Skeletal muscle satellite cell (primary cell): ENCODE data around the gene CACNA1B.

ENCODE experiments used
- H3K27me3 ChIP-seq: 2 replicates; pipeline ENCODE4 v1.7.0; 2013; ENCODE audit warnings: low read length; ENCODE audit not compliant: control insufficient read depth, insufficient read depth
- H3K36me3 ChIP-seq: 2 replicates; pipeline ENCODE4 v1.7.0; 2013; ENCODE audit warnings: mild to moderate bottlenecking, control low read depth, low read length; ENCODE audit not compliant: insufficient read depth
- H3K4me1 ChIP-seq: 2 replicates; pipeline ENCODE4 v1.7.0; 2013; ENCODE audit warnings: low read length; ENCODE audit not compliant: control insufficient read depth, insufficient read depth
- H3K4me2 ChIP-seq: 2 replicates; pipeline ENCODE4 v1.7.0; 2013; ENCODE audit warnings: mild to moderate bottlenecking, low read length
- H3K4me3 ChIP-seq: 2 replicates; pipeline ENCODE4 v1.7.0; 2013; ENCODE audit warnings: low read length
- H3K9ac ChIP-seq: 2 replicates; pipeline ENCODE4 v1.7.0; 2013; ENCODE audit warnings: mild to moderate bottlenecking, low read depth, low read length, moderate library complexity
- H3K9me3 ChIP-seq: replicated peaks from 2 replicates; pipeline ENCODE4 v1.7.0; 2013; ENCODE audit warnings: mild to moderate bottlenecking, control low read depth, low read length

The CACNA1B gene

DNA sequence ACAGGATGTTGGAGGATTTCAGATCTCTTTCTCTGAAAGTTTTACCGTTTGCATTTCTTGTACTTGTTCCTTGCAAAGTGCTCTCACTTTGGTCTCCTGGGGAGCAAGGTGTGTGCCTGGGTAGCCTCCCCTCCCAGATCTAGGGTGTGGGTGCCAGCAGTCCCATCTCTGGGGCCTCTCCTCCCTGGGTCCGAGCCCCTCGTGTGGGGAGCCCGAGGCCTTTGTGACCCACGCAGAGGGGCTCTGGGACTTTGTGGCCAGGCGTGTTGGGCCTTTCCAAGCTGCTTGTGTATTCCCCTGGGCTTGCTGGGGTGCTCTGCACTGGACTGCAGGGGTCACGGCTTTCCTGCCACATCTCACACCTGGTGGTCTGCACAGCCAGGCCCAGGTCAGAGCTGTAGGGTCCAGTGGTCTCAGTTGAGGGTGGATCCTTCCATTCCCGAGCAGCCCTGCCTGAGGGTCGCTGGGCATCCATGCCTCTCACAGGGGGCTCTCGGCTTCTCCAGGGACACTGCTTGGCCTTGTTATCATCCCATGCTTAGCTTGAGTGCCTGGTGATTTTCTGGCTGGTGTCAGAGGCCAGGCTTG is 96.3 kb downstream of the CACNA1B start:
- H3K9me3 ChIP-seq, result peaks cover 11% of the 10 kb centered on the region
- H3K4me3 ChIP-seq, result no peak overlapping the region
- H3K4me2 ChIP-seq, result no peak overlapping the region
- no peaks in the 10 kb centered on the region for H3K4me1 ChIP-seq
- no peaks in the 10 kb centered on the region for H3K36me3 ChIP-seq
- H3K27me3 ChIP-seq, result no peaks in the 10 kb centered on the region
- no peak overlapping the region for H3K9ac ChIP-seq

DNA sequence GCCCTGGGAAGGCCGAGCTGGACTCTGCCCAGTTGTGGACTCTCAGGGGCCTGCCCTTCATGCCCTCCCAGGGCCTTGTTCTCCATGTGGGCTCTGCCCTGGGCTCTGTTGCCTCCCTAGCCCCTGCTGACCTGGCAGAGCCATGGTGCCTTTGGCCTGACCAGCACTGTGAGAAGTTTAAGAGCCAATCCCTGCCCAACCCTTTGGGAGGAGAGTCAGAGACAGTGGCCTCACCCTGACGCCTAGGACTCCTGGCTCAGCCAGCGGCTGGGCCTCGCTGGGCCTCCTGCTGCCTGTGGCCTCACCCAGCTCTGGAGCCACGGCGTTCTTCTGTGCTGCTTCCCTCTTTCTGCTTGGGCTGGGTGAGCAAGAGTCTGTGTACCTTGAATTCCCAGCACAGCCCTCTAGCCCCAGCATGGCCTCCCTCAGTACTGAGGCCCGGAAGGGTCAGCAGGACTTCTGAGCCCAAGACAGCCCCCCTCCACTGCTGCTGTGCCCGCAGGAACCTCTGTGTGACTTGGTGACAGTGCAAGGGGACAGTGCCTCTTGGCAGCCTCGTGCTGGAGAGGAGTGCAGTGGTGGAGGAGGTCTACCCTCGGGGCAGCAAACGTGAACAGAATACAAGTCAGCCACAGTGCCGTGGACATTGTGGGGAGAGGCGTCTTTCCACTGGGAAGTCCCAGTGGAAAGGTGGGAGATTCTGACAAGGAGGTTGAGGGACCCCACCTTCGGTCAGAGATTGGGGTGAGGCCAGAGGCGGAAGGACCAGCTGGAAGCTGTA is 97.4 kb downstream of the CACNA1B start:
- Histone ChIP-seq H3K4me2 (no peak overlapping the region), H3K9me3 (peaks cover 7% of the 10 kb centered on the region), H3K27me3 (no peaks in the 10 kb centered on the region)

DNA sequence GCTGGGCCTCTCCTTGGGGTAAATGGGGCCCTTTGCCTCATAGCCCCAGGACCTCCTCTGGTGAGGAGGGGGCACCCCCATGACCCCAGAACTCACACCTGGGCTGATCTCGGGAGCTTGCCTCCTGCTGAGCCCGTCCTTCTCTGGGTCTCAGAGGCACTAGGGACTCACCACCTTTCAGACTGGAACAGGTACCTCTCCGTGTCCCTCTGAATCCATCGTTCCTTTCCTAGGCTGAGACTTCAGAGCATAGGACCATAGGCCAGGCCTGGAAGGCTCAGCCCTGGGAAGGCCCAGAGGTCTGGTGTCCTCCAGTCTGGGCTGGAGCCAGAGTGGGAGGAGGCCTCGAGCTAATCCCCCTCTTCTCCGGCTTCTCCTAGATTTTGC is 97.9 kb downstream of the CACNA1B start:
- no peak overlapping the region for H3K4me2 ChIP-seq
- no peak overlapping the region for H3K4me3 ChIP-seq
- no peaks in the 10 kb centered on the region for H3K27me3 ChIP-seq
- peaks cover 7% of the 10 kb centered on the region for H3K9me3 ChIP-seq
- no peaks in the 10 kb centered on the region for H3K36me3 ChIP-seq
- H3K9ac ChIP-seq, result no peak overlapping the region
- no peaks in the 10 kb centered on the region for H3K4me1 ChIP-seq

More for the DNA sequence above, 97.4 kb downstream of the CACNA1B start:
- Histone ChIP-seq H3K4me3 (no peak overlapping the region), H3K4me1 (no peaks in the 10 kb centered on the region), H3K9ac (no peak overlapping the region), H3K36me3 (no peaks in the 10 kb centered on the region)

DNA sequence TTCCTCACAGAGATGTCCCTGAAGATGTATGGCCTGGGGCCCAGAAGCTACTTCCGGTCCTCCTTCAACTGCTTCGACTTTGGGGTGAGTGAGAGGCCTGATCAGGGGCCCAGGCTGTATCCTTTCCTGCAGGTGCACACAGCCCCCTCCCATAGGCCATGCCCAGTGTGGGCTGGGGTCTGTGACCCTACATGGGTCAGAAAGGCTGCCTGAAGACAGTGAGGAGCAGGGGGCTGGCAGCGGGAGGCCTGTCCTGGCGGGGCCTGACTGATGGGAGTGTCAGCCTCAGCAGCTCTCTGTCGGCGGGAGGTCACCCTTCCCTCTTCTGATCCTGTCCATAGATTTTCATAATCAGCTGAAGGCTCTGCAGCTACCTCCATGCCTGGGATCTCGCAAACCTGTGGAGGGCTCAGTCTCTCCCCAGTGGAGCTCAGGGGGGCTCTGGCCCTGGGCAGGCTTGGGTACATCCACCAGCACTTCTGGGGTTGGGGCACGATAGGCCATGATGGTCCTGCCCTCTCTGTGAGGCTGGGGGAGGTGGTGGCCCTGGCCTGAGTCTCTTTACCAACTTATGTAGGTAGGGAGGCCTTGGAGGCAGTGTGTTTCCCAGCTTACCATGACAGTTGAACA is 98.5 kb downstream of the CACNA1B start:
- no peaks in the 10 kb centered on the region for H3K4me1 ChIP-seq
- peaks cover 7% of the 10 kb centered on the region for H3K9me3 ChIP-seq
- no peaks in the 10 kb centered on the region for H3K36me3 ChIP-seq
- no peaks in the 10 kb centered on the region for H3K27me3 ChIP-seq
- no peak overlapping the region for H3K4me2 ChIP-seq
- H3K4me3 ChIP-seq, result no peak overlapping the region
- H3K9ac ChIP-seq, result no peak overlapping the region

DNA sequence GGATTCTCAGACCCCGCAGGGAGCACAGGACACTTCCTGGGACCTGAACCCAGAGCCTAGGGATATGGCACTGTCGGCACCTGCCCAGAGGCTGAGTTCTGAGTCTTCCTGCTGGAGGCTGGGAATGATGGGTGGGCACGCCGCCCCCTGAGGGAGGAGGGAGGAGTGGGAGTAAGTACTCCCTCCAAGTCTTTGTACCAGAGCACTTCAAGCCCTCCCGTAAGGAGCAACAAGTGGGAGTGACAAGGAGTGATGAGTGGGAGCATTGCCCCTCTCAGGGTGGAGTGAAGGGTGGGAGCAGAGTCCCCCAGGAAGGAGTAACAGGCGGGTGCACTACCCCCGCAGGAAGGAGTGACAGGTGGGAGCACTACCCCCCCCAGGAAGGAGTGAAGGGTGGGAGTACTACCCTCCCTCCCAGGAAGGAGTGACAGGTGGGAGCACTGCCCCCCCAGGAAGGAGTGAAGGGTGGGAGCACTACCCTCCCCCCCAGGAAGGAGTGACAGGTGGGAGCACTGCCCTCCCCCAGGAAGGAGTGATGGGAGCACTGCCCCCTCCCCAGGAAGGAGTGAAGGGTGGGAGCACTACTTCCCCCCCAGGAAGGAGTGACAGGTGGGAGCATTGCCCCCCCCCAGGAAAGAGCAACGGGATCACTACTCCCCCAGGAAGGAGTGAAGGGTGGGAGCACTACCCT is 100.1 kb downstream of the CACNA1B start:
- Histone ChIP-seq H3K27me3 (no peaks in the 10 kb centered on the region), H3K4me2 (no peak overlapping the region), H3K9me3 (peaks cover 3% of the 10 kb centered on the region), H3K36me3 (no peaks in the 10 kb centered on the region), H3K9ac (no peak overlapping the region), H3K4me1 (no peaks in the 10 kb centered on the region), H3K4me3 (no peak overlapping the region)

DNA sequence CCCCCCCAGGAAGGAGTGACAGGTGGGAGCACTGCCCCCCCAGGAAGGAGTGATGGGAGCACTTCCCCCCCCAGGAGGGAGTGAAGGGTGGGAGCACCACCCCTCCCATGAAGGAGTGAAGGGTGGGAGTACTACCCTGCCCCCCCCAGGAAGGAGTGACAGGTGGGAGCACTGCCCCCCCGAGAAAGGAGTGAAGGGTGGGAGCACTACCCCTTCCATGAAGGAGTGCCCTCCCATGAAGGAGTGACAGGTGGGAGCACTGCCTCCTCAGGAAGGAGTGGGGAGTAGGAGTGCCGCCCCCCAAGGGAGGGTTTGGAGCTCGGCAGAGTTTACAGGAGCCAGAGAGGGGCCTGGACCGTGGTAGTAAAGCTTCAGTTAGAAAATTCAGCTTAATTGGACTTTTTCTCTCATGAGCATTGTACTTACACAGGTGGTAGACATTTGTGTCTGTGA is 100.7 kb downstream of the CACNA1B start:
- H3K4me3 ChIP-seq, result no peak overlapping the region
- no peaks in the 10 kb centered on the region for H3K27me3 ChIP-seq
- H3K9me3 ChIP-seq, result peaks cover 4% of the 10 kb centered on the region
- H3K4me2 ChIP-seq, result no peak overlapping the region
- no peaks in the 10 kb centered on the region for H3K36me3 ChIP-seq
- no peaks in the 10 kb centered on the region for H3K4me1 ChIP-seq
- H3K9ac ChIP-seq, result no peak overlapping the region

DNA sequence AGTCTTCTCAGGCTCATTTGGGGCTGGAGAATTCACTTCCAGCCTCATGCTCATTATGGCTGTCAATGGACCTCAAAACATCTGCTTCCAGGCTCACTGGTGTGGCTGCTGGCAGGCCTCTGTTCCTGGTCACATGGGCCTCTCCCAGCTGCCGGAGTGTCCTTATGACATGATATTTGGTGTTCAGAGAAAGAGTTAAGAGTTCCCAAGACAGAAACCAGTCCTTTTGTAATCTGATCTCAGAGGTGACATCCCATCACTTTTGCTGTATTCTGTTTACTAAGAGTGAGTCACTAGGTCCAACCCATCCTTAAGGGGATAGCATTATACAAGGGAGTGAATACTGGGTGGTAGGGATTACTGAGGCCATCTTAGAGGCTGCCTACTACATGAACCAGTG is 104.6 kb downstream of the CACNA1B start:
- no peak overlapping the region for H3K4me2 ChIP-seq

DNA sequence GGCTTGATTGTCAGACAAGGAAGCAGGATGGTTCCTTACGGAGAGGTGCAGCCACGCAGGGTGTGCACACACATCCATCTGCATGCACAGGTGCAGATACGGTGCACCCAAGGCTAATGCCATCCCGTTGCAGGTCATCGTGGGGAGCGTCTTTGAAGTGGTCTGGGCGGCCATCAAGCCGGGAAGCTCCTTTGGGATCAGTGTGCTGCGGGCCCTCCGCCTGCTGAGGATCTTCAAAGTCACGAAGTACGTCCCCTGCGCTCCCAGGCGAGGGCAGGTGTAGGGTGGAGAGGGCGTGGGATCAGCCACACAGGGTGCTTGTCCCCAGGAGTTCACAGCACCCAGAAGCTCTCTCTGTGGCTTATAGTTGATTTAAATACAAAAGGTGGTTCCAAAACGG is 106.4 kb downstream of the CACNA1B start:
- Histone ChIP-seq H3K9me3 (peaks cover 16% of the 10 kb centered on the region), H3K4me1 (no peaks in the 10 kb centered on the region), H3K4me3 (no peak overlapping the region), H3K36me3 (no peaks in the 10 kb centered on the region), H3K27me3 (no peaks in the 10 kb centered on the region), H3K9ac (no peak overlapping the region), H3K4me2 (no peak overlapping the region)

More for the DNA sequence above, 104.6 kb downstream of the CACNA1B start:
- peaks cover 8% of the 10 kb centered on the region for H3K9me3 ChIP-seq
- no peak overlapping the region for H3K9ac ChIP-seq
- no peaks in the 10 kb centered on the region for H3K4me1 ChIP-seq
- H3K4me3 ChIP-seq, result no peak overlapping the region
- H3K36me3 ChIP-seq, result no peaks in the 10 kb centered on the region
- H3K27me3 ChIP-seq, result no peaks in the 10 kb centered on the region

DNA sequence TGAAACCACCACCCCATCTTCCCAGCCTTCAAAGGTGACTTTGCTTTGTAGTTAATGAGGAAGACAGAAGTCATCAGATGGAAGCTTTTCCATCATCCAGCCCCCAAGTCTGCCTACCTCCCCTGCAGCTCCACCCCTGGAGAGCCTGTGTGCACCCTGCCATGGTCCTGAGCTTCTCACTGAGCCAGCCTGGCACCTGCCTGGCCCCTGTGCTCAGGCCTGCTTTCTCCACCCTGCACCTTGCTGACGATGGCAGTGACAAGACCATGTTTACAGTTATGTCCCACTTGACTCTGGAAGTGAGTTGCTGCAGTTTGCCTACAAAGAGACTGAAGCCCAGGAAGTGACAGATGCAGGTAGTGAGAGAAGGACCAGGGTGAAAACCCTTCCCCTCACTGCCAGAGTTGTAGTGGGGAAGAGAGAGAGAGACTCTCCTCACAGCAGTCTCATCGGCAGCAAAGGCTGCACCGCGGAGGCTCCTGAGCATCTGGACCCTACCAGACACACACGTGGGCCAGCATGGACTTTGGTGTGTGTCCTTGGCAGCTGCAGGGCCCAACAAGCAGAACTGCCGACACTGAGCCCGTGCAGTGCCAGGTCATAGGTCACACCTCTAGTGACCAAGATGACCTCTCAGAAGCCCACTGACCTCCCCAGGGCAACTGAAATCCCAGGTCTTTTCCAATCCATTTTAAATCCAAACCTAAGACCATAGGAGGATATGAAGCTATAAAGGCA is 107.1 kb downstream of the CACNA1B start:
- Histone ChIP-seq H3K9me3 (peaks cover 16% of the 10 kb centered on the region), H3K4me2 (no peak overlapping the region), H3K4me1 (no peaks in the 10 kb centered on the region), H3K36me3 (no peaks in the 10 kb centered on the region), H3K9ac (no peak overlapping the region), H3K27me3 (no peaks in the 10 kb centered on the region), H3K4me3 (no peak overlapping the region)

DNA sequence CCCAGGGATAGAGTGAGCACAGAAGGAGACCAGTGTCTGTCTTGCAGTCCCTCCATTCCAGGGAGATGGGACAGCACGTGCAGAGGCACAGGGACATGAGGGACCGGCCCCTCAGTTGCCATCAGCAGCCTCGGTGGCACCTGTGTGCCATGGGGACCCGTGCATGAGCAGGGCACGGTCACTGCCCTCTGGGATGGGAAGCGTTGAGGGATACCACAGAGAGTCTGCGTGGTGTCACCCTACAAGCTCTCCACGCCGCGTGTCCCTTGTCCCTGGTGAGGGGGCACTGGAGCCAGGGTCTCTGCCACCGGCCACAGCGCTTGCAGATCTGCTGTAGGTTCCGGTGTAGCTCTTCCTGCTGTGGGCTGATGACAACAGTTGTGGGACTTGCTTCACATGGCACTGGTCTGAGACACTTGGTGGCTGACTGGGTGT is 108.1 kb downstream of the CACNA1B start:
- Histone ChIP-seq H3K4me2 (no peak overlapping the region), H3K27me3 (no peaks in the 10 kb centered on the region), H3K9me3 (peaks cover 16% of the 10 kb centered on the region), H3K9ac (no peak overlapping the region), H3K36me3 (no peaks in the 10 kb centered on the region), H3K4me3 (no peak overlapping the region), H3K4me1 (no peaks in the 10 kb centered on the region)
